ENCODE measurements around the gene ELOB. TPM values are rescaled to one million over a fixed set of nuclear protein-coding genes. Genes with fewer than 3 reads are reported as not detected.

ELOB gene
- total RNA-seq, 1 experiment from 2014 or later, result 113 TPM

Small RNAs within 50 kb of the gene (small RNA-seq; reads per million reads assigned to genes)
- gene SNORA3C, result 0 to 0.08 reads per million in 2 experiments

Other genes with a start within 250 kb of the ELOB start
- not detected in 2 replicates for gene CEMP1, start 245.9 kb downstream of the ELOB start, total RNA-seq (2014; rRNA removed; shearing (Covaris generic))
- gene PDPK1, start 239.3 kb downstream of the ELOB start, total RNA-seq (2014; rRNA removed; shearing (Covaris generic)), result 12.3 and 16.3 TPM in 2 replicates
- gene KCTD5, start 94.8 kb downstream of the ELOB start, total RNA-seq (2014; rRNA removed; shearing (Covaris generic)), result 21.5 and 23.4 TPM in 2 replicates
- gene PRSS27, start 57.1 kb downstream of the ELOB start, total RNA-seq (2014; rRNA removed; shearing (Covaris generic)), result 0.13 and 0.24 TPM in 2 replicates
- gene SRRM2, start 24.6 kb downstream of the ELOB start, total RNA-seq (2014; rRNA removed; shearing (Covaris generic)), result 21.4 and 34.0 TPM in 2 replicates
- 0.24 and 1.0 TPM in 2 replicates for gene PRSS33, start 10.3 kb upstream of the ELOB start, total RNA-seq (2014; rRNA removed; shearing (Covaris generic))
- gene PRSS41, start 21.2 kb upstream of the ELOB start, total RNA-seq (2014; rRNA removed; shearing (Covaris generic)), result not detected in 2 replicates
- not detected in 2 replicates for gene PRSS21, start 40.0 kb upstream of the ELOB start, total RNA-seq (2014; rRNA removed; shearing (Covaris generic))
- gene ZG16B, start 53.0 kb upstream of the ELOB start, total RNA-seq (2014; rRNA removed; shearing (Covaris generic)), result not detected in 2 replicates
- gene PRSS22, start 80.9 kb upstream of the ELOB start, total RNA-seq (2014; rRNA removed; shearing (Covaris generic)), result not detected in 2 replicates
- gene FLYWCH2, start 105.9 kb upstream of the ELOB start, total RNA-seq (2014; rRNA removed; shearing (Covaris generic)), result 30.3 and 31.8 TPM in 2 replicates
- 19.3 and 25.8 TPM in 2 replicates for gene FLYWCH1, start 134.7 kb upstream of the ELOB start, total RNA-seq (2014; rRNA removed; shearing (Covaris generic))
- 3.7 and 4.5 TPM in 2 replicates for gene KREMEN2, start 187.0 kb upstream of the ELOB start, total RNA-seq (2014; rRNA removed; shearing (Covaris generic))
- gene PAQR4, start 192.1 kb upstream of the ELOB start, total RNA-seq (2014; rRNA removed; shearing (Covaris generic)), result 24.5 and 30.3 TPM in 2 replicates
- gene PKMYT1, start 203.2 kb upstream of the ELOB start, total RNA-seq (2014; rRNA removed; shearing (Covaris generic)), result 12.5 and 13.8 TPM in 2 replicates
- not detected in 2 replicates for gene CLDN9, start 235.6 kb upstream of the ELOB start, total RNA-seq (2014; rRNA removed; shearing (Covaris generic))
- gene CLDN6, start 240.9 kb upstream of the ELOB start, total RNA-seq (2014; rRNA removed; shearing (Covaris generic)), result not detected in 2 replicates
- 34.3 and 41.2 TPM in 2 replicates for gene TNFRSF12A, start 243.1 kb upstream of the ELOB start, total RNA-seq (2014; rRNA removed; shearing (Covaris generic))
- 11.0 and 12.3 TPM in 2 replicates for gene HCFC1R1, start 246.7 kb upstream of the ELOB start, total RNA-seq (2014; rRNA removed; shearing (Covaris generic))
- 15.4 and 24.3 TPM in 2 replicates for gene THOC6, start 246.8 kb upstream of the ELOB start, total RNA-seq (2014; rRNA removed; shearing (Covaris generic))